Measurements from ENCODE around the gene CHRNA7.

Gene CHRNA7

GRCh38 chr15:32218666-32219065 is 188.4 kb downstream of the CHRNA7 start:
- no peak for DNase-seq (ENCODE audit: low read depth)
- no peak overlapping the region for H3K4me3 ChIP-seq (ENCODE audit: low read length)
- no peak for TF ChIP-seq CTCF (conservative IDR thresholded peaks at IDR 0.05; ENCODE audit: low read depth, low read length)
